NCI-H2196 (cell line): Measurements from ENCODE around the gene HJV.

Source experiments
- DNase-seq: peaks from one replicate; lab custom pipeline; 2025; ENCODE audit not compliant: unreplicated experiment; lab: John Stamatoyannopoulos, UW

HJV gene

DNA sequence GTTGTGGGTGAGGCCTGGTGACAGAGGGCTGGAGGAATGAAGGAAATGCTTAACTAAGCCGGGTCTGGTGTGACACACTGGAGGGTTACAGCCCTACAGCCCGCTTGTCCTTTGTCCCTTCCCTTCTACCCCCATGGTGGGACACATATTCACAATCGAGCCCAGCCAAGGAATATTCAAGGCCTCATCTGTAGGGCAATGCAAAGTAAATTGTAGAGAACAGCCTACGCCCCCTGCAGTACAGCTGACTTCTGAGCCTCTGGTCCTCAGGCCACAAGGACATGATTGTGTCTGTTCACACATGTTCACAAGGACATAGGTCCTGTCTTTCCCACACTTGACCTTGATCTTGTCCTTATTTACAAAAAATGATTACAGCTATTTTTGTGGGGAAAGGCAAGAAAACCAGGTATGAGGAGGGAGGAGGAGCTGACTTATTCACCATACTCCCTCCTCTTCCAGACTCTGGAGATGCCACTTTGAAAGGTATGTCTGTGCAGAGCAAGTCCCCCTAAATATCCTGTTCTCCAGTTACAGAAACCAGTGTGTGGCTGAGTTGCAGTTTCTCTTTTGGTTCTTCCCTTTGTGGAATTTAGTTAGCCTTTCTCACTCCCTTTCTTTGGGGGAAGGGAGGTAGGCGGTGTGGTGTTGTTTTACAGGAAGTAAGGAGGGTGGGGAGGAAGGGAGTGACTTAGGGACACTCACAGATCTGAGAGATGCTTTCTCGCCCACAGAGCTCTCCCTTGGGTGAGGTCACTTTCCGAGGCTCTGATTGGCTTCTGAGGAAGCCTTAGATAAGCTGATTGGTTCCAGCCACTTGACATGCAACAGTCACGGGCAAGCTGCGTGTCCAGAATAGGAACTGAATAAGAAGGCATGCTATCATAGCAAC, 42.4 kb downstream of the HJV start:
- peak; percentile 99 for DNase-seq

DNA sequence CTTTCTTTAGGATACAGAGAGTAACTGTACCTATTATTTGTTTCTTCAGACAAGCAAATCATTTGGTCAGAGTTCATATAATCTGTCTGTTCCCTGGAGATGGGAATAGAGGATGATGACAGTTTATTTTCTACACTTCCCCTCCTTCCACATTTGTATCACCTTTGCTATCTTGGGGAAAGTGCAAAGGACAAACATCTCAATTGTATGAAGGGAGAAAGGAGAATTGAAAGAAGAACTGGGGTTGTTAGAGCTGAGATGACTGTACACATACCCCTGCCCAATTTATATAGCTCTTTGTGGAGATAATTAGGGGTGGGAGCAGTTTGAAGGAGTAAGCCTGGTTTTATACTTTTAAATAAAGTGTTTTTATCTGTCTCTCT, 43.1 kb downstream of the HJV start:
- DNase-seq = no peak

GRCh38 chr1:145977486-145978470, 43.8 kb downstream of the HJV start:
- DNase-seq = peak; percentile 79

GRCh38 chr1:145977016-145977415, 44.5 kb downstream of the HJV start:
- DNase-seq = no peak

DNA sequence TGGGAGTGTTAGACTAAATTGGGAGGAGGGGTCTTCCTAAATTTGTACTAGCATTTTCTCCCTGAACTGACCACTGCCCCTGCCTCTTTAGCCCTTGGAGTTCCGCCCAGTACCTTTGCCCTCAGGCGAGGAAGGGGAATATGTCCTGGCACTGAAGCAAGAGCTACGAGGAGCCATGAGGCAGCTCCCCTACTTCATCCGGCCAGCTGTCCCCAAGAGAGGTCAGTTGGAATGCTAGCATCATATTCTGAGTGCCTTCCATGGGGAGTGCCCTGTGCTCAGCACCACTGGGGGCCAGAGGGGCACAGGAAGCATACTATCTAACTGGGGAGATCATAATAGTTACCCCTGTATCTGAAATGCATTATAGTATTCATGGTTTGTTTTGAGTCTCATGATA, 46.3 kb downstream of the HJV start:
- DNase-seq = no peak

- no peak for DNase-seq
These were observed 46.8 kb downstream of the HJV start for GRCh38 chr1:145974721-145975120.

GRCh38 chr1:145972580-145972979, 49.0 kb downstream of the HJV start:
- DNase-seq = no peak
